Activated naive CD4-positive, alpha-beta T cell treated with anti-CD3 and anti-CD28 coated beads, Interleukin-2, amount 10 ng/mL, durations not matched to agents 7 days and 5 days (primary cell): ENCODE results near the gene ICAM4.
"Not testable (repeated sequence)": the region's sequence is repeated elsewhere in the genome, so short reads cannot be mapped to it uniquely, and the experiment has no call there.

Source experiments
- CTCF ChIA-PET: fragments of 350-600 bp; sonication (Branson Sonifier 250); formaldehyde crosslinking; loops from one replicate; lab custom pipeline; 2021; ENCODE audit warnings: antibody characterized with exemption; lab: Charles Lee
- DNase-seq: peaks from one replicate; pipeline ENCODE4 v3.0.0-alpha.2; 2020
- H3K27ac Mint-ChIP-seq: one replicate; pipeline ENCODE4 v1.8.0; 2021; ENCODE audit warnings: mild to moderate bottlenecking, moderate library complexity, mixed read lengths
- H3K27me3 Mint-ChIP-seq: one replicate; pipeline ENCODE4 v1.8.0; 2021; ENCODE audit warnings: mild to moderate bottlenecking, mixed read lengths
- H3K36me3 Mint-ChIP-seq: one replicate; pipeline ENCODE4 v1.8.0; 2021; ENCODE audit warnings: mixed read lengths
- H3K4me1 Mint-ChIP-seq: one replicate; pipeline ENCODE4 v1.8.0; 2021; ENCODE audit warnings: mixed read lengths
- H3K4me3 Mint-ChIP-seq: one replicate; pipeline ENCODE4 v1.8.0; 2021; ENCODE audit warnings: mild to moderate bottlenecking, moderate library complexity, mixed read lengths
- H3K9me3 Mint-ChIP-seq: one replicate; pipeline ENCODE4 v1.8.0; 2021; ENCODE audit warnings: mixed read lengths

The ICAM4 gene, protein sequence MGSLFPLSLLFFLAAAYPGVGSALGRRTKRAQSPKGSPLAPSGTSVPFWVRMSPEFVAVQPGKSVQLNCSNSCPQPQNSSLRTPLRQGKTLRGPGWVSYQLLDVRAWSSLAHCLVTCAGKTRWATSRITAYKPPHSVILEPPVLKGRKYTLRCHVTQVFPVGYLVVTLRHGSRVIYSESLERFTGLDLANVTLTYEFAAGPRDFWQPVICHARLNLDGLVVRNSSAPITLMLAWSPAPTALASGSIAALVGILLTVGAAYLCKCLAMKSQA

DNA sequence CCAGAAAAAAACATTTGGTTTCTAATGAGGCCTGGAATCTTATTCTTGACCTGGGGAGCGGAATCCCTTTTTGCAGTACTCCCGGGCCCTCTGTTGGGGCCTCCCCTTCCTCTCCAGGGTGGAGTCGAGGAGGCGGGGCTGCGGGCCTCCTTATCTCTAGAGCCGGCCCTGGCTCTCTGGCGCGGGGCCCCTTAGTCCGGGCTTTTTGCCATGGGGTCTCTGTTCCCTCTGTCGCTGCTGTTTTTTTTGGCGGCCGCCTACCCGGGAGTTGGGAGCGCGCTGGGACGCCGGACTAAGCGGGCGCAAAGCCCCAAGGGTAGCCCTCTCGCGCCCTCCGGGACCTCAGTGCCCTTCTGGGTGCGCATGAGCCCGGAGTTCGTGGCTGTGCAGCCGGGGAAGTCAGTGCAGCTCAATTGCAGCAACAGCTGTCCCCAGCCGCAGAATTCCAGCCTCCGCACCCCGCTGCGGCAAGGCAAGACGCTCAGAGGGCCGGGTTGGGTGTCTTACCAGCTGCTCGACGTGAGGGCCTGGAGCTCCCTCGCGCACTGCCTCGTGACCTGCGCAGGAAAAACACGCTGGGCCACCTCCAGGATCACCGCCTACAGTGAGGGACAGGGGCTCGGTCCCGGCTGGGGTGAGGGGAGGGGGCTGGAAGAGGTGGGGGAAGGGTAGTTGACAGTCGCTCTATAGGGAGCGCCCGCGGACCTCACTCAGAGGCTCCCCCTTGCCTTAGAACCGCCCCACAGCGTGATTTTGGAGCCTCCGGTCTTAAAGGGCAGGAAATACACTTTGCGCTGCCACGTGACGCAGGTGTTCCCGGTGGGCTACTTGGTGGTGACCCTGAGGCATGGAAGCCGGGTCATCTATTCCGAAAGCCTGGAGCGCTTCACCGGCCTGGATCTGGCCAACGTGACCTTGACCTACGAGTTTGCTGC, at the start of gene ICAM4:
Gene ICAM4, plus strand, starts transcription at position 153 of the 935 bp plus-strand sequence. Its CDS starts 58 bp downstream, at position 211.
- peak; percentile 75 for DNase-seq
- peaks cover 65% of the 10 kb centered on the region for H3K4me1 Mint-ChIP-seq
- H3K4me3 Mint-ChIP-seq, result peak within 1 kb of the TSS; percentile 63
- H3K9me3 Mint-ChIP-seq, result no peaks in the 10 kb centered on the region
- CTCF ChIA-PET, result interaction anchor here (0.6 to 2.5 kb wide), 6 partner anchors 10 to 224 kb away, joined by 3 to 15 read pairs (median 3); partner anchors contain the start of genes ICAM1 and TYK2
- H3K36me3 Mint-ChIP-seq, result peaks cover 41% of the 10 kb centered on the region
- peak within 1 kb of the TSS; percentile 84 for H3K27ac Mint-ChIP-seq
- peaks cover 58% of the 10 kb centered on the region for H3K27me3 Mint-ChIP-seq

DNA sequence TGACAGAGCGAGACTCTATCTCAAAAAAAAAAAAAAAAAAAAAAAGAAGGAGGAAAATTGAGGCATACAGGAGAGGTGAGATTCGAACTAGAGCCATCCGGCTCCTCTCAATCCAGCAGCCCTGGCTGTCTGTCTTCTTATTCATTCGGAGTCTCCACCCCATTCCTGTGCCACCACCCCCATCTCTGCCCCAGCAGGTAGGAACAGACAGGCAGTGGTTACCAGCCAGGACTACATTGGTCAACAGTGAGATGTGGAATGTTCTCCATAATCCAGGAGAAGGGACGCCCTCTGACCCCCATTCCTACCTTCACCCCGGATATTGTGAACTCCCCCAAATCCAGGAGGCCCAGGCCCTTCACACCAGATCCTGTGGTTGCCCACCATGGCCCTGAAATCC, 49.1 kb upstream of the ICAM4 start:
- Mint-ChIP-seq H3K27ac (no peak overlapping the region), H3K9me3 (no peaks in the 10 kb centered on the region), H3K4me1 (peaks cover 30% of the 10 kb centered on the region), H3K36me3 (no peaks in the 10 kb centered on the region), H3K27me3 (peaks cover 5% of the 10 kb centered on the region), H3K4me3 (no peak overlapping the region)
- DNase-seq, result no peak
- CTCF ChIA-PET, result interaction anchor here (6.9 kb wide), 1 partner anchor 13 kb away, joined by 42 read pairs; the partner anchor contains the start of gene MRPL4

DNA sequence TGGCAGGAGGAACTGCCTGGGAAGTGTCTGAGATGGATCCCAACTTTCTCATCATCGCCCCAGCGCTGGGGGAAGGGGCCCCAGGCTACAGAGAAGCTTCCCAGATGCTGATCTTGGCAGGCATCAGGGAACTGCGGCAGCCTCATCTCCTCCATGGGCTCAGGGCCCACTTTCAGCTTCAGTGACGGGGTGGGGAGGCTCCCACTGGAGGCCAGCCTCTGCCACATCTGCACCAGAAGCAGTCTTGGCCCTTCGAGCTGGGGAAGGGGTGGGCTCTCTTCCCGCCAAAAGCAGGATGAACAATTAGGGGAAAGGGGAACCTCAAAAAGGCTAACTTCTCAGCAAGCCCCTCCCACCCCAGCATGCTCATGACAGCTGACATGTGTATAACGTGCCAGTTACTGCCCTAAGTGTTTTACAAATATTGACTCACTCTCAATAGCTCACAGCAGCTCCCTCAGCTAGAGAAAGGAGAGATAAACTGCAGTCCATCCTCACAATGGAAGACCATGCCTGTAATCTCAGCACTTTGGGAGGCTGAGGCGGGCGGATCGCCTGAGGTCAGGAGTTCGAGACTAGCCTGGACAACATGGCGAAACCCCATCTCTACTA, 48.5 kb upstream of the ICAM4 start:
- peaks cover 30% of the 10 kb centered on the region for H3K4me1 Mint-ChIP-seq
- H3K36me3 Mint-ChIP-seq, result no peaks in the 10 kb centered on the region
- no peak overlapping the region for H3K4me3 Mint-ChIP-seq
- peaks cover 3% of the 10 kb centered on the region for H3K27me3 Mint-ChIP-seq
- no peak for DNase-seq
- CTCF ChIA-PET, result interaction anchor here (6.9 kb wide), 1 partner anchor 12 kb away, joined by 42 read pairs; the partner anchor contains the start of gene MRPL4
- no peak overlapping the region for H3K27ac Mint-ChIP-seq
- no peaks in the 10 kb centered on the region for H3K9me3 Mint-ChIP-seq

DNA sequence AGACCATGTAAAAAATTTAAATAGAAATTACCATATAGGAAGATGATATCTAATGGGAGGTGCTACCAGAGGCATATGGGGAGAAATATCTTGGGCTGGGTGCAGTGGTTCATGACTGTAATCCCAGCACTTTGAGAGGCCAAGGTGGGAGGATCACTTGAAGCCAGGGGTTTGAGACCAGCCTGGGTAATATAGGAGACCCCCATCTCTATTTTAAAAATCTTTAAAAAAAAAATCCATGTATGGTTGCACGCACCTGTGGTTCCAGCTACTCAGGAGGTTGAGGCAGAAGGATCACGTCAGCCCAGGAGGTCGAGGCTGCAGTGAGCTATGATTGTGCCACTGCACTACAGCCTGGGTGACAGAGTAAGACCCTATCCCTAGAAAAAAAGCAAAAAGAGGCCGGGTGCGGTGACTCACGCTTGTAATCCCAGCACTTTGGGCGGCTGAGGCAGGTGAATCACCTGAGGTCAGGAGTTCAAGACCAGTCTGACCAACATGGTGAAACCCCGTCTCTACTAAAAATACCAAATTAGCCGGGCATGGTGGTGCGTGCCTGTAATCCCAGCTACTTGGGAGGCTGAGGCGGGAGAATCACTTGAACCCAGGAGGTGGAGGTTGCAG, 44.8 kb upstream of the ICAM4 start:
- H3K4me1 Mint-ChIP-seq, H3K9me3 Mint-ChIP-seq, H3K27ac Mint-ChIP-seq, H3K36me3 Mint-ChIP-seq, DNase-seq, H3K27me3 Mint-ChIP-seq, H3K4me3 Mint-ChIP-seq: not testable (repeated sequence)
- CTCF ChIA-PET, result interaction anchor here (0.7 to 1.1 kb wide), 2 partner anchors 8 to 30 kb away, joined by 3 to 4 read pairs; no protein-coding TSS in a partner anchor

DNA sequence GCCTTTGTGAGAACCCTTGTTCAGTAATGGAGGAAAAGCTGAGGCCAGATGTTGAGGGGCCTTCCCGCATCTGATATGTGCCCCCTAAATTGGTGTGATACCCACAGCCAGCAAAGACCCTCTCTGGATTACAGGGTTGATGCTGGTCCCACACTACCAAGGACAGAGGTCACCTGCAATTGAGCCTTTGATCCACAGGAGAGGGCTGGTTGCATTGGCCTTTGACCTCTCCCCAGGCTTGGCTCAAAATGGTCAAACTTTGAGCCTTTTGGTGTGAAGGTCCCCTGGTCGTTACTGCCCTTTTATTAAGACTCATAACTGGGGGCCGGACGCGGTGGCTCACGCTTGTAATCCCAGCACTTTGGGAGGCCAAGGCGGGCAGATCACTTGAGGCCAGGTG, 43.1 kb upstream of the ICAM4 start:
- no peak for DNase-seq
- H3K4me1 Mint-ChIP-seq, result no peaks in the 10 kb centered on the region
- no peaks in the 10 kb centered on the region for H3K36me3 Mint-ChIP-seq
- no peaks in the 10 kb centered on the region for H3K27me3 Mint-ChIP-seq
- no peak overlapping the region for H3K27ac Mint-ChIP-seq
- CTCF ChIA-PET, result no interaction called here
- H3K4me3 Mint-ChIP-seq, result no peak overlapping the region
- H3K9me3 Mint-ChIP-seq, result no peaks in the 10 kb centered on the region

DNA sequence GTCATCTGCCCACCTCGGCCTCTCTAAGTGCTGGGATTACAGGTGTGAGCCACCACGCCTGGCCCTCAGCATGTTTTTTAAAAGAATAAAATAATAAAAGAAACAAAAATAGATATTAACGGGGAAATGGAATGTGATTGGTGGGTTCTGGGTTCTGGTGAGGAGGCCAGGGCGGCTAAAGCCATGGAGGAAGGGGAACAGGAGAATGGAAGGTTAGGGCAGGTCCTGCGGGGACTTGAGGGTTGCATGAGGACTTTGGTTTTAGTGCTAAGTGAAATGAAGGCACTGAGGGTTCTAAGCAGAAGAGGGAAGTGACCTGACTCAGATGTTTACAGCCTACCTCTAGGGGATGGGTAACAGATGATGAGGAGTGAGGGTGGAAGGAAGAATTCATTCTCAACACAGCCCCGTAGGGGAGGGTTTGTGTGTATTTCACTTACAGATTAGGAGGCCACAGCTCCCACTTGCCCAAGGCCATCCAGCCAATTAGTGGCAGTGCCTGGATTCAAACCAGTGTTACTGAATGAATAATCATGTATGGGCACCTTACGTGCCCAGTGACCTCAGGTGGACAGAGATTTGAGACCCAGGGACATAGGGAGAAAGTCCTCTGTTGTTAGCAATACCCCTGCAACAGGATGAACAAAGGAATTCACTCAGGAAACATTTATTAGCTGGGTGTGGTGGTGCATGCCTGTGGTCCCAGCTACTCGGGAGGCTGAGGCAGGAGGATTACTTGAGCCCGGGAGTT, 41.4 kb upstream of the ICAM4 start:
- no peaks in the 10 kb centered on the region for H3K9me3 Mint-ChIP-seq
- DNase-seq, result no peak
- H3K27me3 Mint-ChIP-seq, result no peaks in the 10 kb centered on the region
- no peaks in the 10 kb centered on the region for H3K36me3 Mint-ChIP-seq
- no peak overlapping the region for H3K27ac Mint-ChIP-seq
- CTCF ChIA-PET, result interaction anchor here (3.3 kb wide), 1 partner anchor 17 kb away, joined by 11 read pairs; no protein-coding TSS in a partner anchor
- H3K4me3 Mint-ChIP-seq, result no peak overlapping the region
- peaks cover 3% of the 10 kb centered on the region for H3K4me1 Mint-ChIP-seq

DNA sequence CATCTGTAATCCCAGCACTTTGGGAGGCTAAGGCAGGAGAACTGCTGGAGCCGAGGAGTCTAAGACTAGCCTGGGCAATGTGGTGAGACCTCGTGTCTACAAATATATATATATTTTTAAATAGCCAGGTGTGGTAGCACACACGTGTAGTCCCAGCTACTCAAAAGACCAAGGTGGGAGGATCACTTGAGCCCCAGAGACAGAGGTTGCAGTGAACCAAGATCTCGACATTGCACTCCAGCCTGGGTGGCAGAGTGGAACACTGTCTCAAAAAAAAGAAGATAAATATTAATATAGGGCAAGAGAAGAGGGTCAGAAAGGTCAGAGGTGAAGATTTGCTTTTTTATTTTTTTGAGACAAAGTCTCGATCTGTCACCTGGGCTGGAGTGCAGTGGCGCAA, 40.2 kb upstream of the ICAM4 start:
- Mint-ChIP-seq H3K27me3 (no peaks in the 10 kb centered on the region), H3K4me1 (peaks cover 9% of the 10 kb centered on the region), H3K9me3 (no peaks in the 10 kb centered on the region), H3K36me3 (no peaks in the 10 kb centered on the region), H3K4me3 (no peak overlapping the region), H3K27ac (no peak overlapping the region)
- CTCF ChIA-PET, result interaction anchor here (0.9 to 3.3 kb wide), 2 partner anchors 10 to 18 kb away, joined by 3 to 11 read pairs; no protein-coding TSS in a partner anchor
- DNase-seq, result no peak

DNA sequence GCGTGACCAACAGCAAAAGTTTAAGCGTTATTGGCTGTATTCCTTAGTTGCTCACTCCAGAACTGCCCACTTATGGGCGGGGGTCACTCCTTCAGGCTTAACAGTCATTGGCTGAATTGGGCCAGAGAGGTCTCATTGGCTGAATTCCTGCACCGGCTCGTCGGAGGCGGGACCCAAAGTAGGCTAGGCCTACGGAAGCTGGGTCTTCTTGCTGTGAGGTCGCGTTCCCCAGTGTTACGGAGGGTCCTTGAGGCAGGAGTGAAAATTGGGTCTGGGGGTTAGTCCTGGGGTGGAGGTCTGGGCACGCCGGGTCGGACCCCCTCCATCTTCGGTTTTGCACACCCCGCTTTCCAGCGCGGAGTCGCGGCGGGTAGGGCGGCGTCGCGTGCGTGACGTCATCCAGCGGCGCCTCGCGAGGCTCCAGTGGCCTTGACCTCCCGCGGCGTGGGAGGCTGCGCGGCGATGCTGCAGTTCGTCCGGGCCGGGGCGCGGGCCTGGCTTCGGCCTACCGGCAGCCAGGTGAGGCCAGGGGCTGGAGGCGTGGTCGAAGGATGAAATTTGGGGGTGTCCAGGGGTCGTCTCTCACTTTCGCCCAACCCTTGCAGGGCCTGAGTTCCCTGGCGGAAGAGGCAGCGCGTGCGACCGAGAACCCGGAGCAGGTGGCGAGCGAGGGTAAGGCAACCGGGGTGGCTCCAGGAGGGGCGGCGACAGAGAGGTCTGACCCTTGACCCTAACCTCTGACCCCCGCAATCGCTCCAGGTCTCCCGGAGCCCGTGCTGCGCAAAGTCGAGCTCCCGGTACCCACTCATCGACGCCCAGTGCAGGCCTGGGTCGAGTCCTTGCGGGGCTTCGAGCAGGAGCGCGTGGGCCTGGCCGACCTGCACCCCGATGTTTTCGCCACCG, 34.7 kb upstream of the ICAM4 start, which contains the start of gene MRPL4:
Gene MRPL4, plus strand, starts transcription at position 423 of the 903 bp plus-strand sequence. Its CDS starts 40 bp downstream, at position 463.
- DNase-seq, result peak; percentile 99
- Mint-ChIP-seq H3K4me3 (peak within 1 kb of the TSS; percentile 97), H3K27ac (peak within 1 kb of the TSS; percentile 98), H3K36me3 (peaks cover 18% of the 10 kb centered on the region), H3K9me3 (no peaks in the 10 kb centered on the region), H3K27me3 (peaks cover 4% of the 10 kb centered on the region), H3K4me1 (peaks cover 26% of the 10 kb centered on the region)
- CTCF ChIA-PET, result interaction anchor here (0.7 to 4.1 kb wide), 5 partner anchors 16 to 137 kb away, joined by 3 to 42 read pairs (median 4); no protein-coding TSS in a partner anchor

DNA sequence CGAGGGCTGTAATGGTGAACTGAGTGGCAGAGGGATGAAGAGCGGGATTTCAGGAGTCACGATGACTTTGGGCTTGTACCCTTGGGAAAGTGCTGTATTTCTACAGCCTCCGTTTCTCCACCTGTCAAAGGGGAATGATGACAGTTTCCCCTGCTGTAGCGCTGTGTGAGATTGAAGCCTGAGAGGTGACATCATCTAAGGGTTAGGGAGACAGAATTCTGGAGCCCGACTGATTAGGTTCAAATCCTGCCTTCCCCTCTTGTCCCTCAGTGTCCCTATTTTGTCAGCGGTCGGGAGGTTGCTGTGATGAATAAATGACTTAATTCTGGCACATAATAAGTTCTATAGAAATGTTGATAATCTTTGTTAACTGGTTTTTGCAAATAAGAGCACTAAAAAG, 34.0 kb upstream of the ICAM4 start:
- CTCF ChIA-PET, result no interaction called here
- H3K4me3 Mint-ChIP-seq, result peak overlapping the region; percentile 97

DNA sequence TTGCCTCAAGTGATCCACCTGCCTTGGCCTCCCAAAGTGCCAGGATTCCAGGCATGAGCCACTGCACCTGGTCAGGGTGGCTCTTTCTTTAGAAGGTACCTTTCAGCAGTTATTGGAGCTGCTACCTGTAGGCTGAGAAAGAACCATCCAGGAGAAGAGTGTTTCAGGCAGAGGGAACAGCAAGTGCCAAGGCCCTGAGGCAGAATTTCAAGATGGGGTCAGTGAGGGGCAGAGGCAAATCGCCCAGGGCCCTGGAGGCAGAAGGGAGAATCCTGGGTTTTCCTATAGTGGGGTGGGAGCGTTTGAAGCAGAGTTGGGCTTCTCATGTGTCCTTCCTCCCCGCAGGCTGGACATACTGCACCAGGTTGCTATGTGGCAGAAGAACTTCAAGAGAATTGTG, 32.5 kb upstream of the ICAM4 start:
- CTCF ChIA-PET, result interaction anchor here (1.1 kb wide), 1 partner anchor 134 kb away, joined by 4 read pairs; no protein-coding TSS in a partner anchor
- Mint-ChIP-seq H3K27ac (peak overlapping the region; percentile 26), H3K27me3 (peaks cover 4% of the 10 kb centered on the region), H3K4me3 (no peak overlapping the region), H3K36me3 (peaks cover 37% of the 10 kb centered on the region), H3K4me1 (peaks cover 32% of the 10 kb centered on the region), H3K9me3 (no peaks in the 10 kb centered on the region)
- no peak for DNase-seq

More for the DNA sequence above, 34.0 kb upstream of the ICAM4 start:
- Mint-ChIP-seq H3K4me1 (peaks cover 26% of the 10 kb centered on the region), H3K27me3 (peaks cover 4% of the 10 kb centered on the region), H3K27ac (peak overlapping the region; percentile 98), H3K36me3 (peaks cover 25% of the 10 kb centered on the region), H3K9me3 (no peaks in the 10 kb centered on the region)
- DNase-seq, result no peak

DNA sequence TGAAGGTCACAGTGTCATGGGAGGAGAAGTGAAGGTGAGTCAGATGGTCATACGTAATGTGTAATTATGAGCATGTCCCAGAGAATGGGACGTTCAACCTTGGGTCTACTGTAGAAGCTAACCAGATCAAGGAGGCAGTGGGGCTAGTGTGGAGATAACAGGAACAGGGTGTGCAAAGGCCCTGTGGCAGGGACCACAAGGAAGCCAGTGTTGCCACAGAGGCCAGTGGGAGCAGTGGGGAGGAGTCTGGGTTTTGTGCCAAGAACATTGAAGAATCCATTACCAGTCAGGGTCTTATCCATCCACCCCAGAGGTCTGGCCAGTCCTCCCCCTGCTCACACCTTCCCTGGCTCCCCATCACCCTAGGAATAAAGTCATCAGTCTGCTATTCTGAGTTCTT, 31.4 kb upstream of the ICAM4 start:
- DNase-seq, result no peak
- CTCF ChIA-PET, result interaction anchor here (1.1 to 2.5 kb wide), 2 partner anchors 15 to 133 kb away, joined by 4 to 9 read pairs; partner anchors contain the start of gene ICAM1
- Mint-ChIP-seq H3K27me3 (peaks cover 4% of the 10 kb centered on the region), H3K4me1 (peaks cover 34% of the 10 kb centered on the region), H3K4me3 (no peak overlapping the region), H3K36me3 (peaks cover 40% of the 10 kb centered on the region), H3K9me3 (no peaks in the 10 kb centered on the region), H3K27ac (no peak overlapping the region)

DNA sequence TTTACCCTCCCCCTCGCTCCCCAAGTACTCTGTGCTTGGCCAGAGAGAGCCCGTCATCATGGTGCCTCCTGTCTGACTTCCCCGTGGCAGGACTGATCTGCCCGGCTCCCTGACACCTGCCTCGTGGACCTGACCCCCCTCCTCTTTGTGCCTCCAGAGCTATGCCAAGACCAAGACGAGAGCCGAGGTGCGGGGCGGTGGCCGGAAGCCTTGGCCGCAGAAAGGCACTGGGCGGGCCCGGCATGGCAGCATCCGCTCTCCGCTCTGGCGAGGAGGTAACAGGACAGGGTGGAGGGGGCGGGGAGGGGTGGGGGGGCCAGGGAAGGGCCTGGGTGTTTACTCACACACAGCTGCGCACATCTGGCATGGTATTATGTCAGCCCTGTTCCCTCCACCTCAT, 30.2 kb upstream of the ICAM4 start:
- DNase-seq, result no peak
- H3K4me3 Mint-ChIP-seq, result no peak overlapping the region
- CTCF ChIA-PET, result interaction anchor here (0.6 to 7.8 kb wide), 6 partner anchors 14 to 179 kb away, joined by 3 to 140 read pairs (median 3); partner anchors contain the start of gene ICAM1
- H3K9me3 Mint-ChIP-seq, result no peaks in the 10 kb centered on the region
- no peak overlapping the region for H3K27ac Mint-ChIP-seq
- peaks cover 40% of the 10 kb centered on the region for H3K36me3 Mint-ChIP-seq
- peaks cover 28% of the 10 kb centered on the region for H3K4me1 Mint-ChIP-seq
- H3K27me3 Mint-ChIP-seq, result peaks cover 4% of the 10 kb centered on the region
